WTC11 (cell line): ENCODE results near the gene PTBP2.
"Not testable (repeated sequence)": the region's sequence is repeated elsewhere in the genome, so short reads cannot be mapped to it uniquely, and the experiment has no call there.

Source experiments
- CBFB ChIP-seq: sonication (generic); formaldehyde crosslinking; IDR thresholded peaks from 2 replicates; pipeline ENCODE4 v1.8.1; 2022; ENCODE audit warnings: mild to moderate bottlenecking, low read depth, missing genetic modification reagents
- CREB1 ChIP-seq: sonication (generic); formaldehyde crosslinking; IDR thresholded peaks from 2 replicates; pipeline ENCODE4 v1.8.0; 2023; ENCODE audit warnings: mild to moderate bottlenecking, missing genetic modification reagents
- CTCF ChIP-seq: fragments of 200-600 bp; IDR thresholded peaks from 2 replicates; pipeline ENCODE4 v1.8.0; 2022; ENCODE audit warnings: antibody characterized with exemption
- NFYB ChIP-seq: sonication (generic); formaldehyde crosslinking; conservative IDR thresholded peaks from 2 replicates; pipeline ENCODE4 v1.8.0; 2022; ENCODE audit warnings: low read depth, missing genetic modification reagents
- TF ChIP-seq, protein P1 (sequence below): sonication (generic); formaldehyde crosslinking; IDR thresholded peaks from 2 replicates; pipeline ENCODE4 v1.8.0; 2022; ENCODE audit warnings: mild to moderate bottlenecking, missing genetic modification reagents

GRCh38 chr1:96801696-96802095, 80.1 kb downstream of the PTBP2 start:
- TF ChIP-seq CBFB (CRISPR knock-in tag); CTCF; NFYB (CRISPR knock-in tag); CREB1 (CRISPR knock-in tag): not testable (repeated sequence)
- TF ChIP-seq, protein P1, sequence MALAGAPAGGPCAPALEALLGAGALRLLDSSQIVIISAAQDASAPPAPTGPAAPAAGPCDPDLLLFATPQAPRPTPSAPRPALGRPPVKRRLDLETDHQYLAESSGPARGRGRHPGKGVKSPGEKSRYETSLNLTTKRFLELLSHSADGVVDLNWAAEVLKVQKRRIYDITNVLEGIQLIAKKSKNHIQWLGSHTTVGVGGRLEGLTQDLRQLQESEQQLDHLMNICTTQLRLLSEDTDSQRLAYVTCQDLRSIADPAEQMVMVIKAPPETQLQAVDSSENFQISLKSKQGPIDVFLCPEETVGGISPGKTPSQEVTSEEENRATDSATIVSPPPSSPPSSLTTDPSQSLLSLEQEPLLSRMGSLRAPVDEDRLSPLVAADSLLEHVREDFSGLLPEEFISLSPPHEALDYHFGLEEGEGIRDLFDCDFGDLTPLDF (CRISPR knock-in tag) = not testable (repeated sequence)
